KMS-11 (cell line): ENCODE results near the gene PCDHGA11.

Experiments
- H2AFZ ChIP-seq: fragments of 200-600 bp; sonication (generic); 2 replicates; pipeline ENCODE4 v1.6.1; 2016; ENCODE audit warnings: antibody characterized with exemption, mixed run types, low read depth
- H3K27ac ChIP-seq: fragments of 200-600 bp; sonication (generic); 2 replicates; pipeline ENCODE4 v1.6.1; 2016; ENCODE audit warnings: mild to moderate bottlenecking, mixed run types
- H3K27me3 ChIP-seq: fragments of 200-600 bp; sonication (generic); 2 replicates; pipeline ENCODE4 v1.6.1; 2017; ENCODE audit warnings: mild to moderate bottlenecking, low read depth, mixed run types, moderate library complexity; ENCODE audit not compliant: insufficient read depth
- H3K36me3 ChIP-seq: fragments of 200-600 bp; sonication (generic); 2 replicates; pipeline ENCODE4 v1.6.1; 2017; ENCODE audit warnings: mild to moderate bottlenecking, mixed run types; ENCODE audit not compliant: insufficient read depth
- H3K4me1 ChIP-seq: fragments of 200-600 bp; sonication (generic); 2 replicates; pipeline ENCODE4 v1.6.1; 2016; ENCODE audit warnings: mild to moderate bottlenecking, low read depth, mixed run types; ENCODE audit not compliant: poor library complexity, severe bottlenecking
- H3K4me2 ChIP-seq: fragments of 200-600 bp; sonication (generic); 2 replicates; pipeline ENCODE4 v1.7.0; 2016; ENCODE audit warnings: mild to moderate bottlenecking, mixed run types
- H3K4me3 ChIP-seq: fragments of 200-600 bp; sonication (generic); IDR thresholded peaks from 2 replicates; pipeline ENCODE4 v1.6.1; 2017; ENCODE audit warnings: low read depth, low read length, mixed read lengths; ENCODE audit not compliant: insufficient read depth
- H3K79me2 ChIP-seq: fragments of 200-600 bp; sonication (generic); 2 replicates; pipeline ENCODE4 v1.6.1; 2016; ENCODE audit warnings: low read depth, mixed run types; ENCODE audit not compliant: insufficient read depth
- H3K9ac ChIP-seq: fragments of 200-600 bp; sonication (generic); 2 replicates; pipeline ENCODE4 v1.6.1; 2016; ENCODE audit warnings: mild to moderate bottlenecking, mixed run types
- H4K20me1 ChIP-seq: fragments of 200-600 bp; sonication (generic); 2 replicates; pipeline ENCODE4 v1.6.1; 2016; ENCODE audit warnings: mild to moderate bottlenecking, mixed run types; ENCODE audit not compliant: insufficient read depth
- TF ChIP-seq, protein P1 (sequence below): fragments of 200-600 bp; sonication (generic); conservative IDR thresholded peaks from 2 replicates; pipeline ENCODE4 v1.6.1; 2017; ENCODE audit warnings: low read depth, mild to moderate bottlenecking, antibody characterized with exemption, low read length, moderate library complexity, mixed read lengths

Gene PCDHGA11

GRCh38 chr5:141437221-141437620, 16.4 kb downstream of the PCDHGA11 start:
- H3K27ac ChIP-seq: no peak overlapping the region
- no peak overlapping the region for H3K4me2 ChIP-seq
- H3K4me3 ChIP-seq: no peak overlapping the region
- no peaks in the 10 kb centered on the region for H3K4me1 ChIP-seq
- no peak overlapping the region for H3K9ac ChIP-seq
- H3K27me3 ChIP-seq: no peaks in the 10 kb centered on the region
- H4K20me1 ChIP-seq: no peaks in the 10 kb centered on the region
- TF ChIP-seq, protein P1, sequence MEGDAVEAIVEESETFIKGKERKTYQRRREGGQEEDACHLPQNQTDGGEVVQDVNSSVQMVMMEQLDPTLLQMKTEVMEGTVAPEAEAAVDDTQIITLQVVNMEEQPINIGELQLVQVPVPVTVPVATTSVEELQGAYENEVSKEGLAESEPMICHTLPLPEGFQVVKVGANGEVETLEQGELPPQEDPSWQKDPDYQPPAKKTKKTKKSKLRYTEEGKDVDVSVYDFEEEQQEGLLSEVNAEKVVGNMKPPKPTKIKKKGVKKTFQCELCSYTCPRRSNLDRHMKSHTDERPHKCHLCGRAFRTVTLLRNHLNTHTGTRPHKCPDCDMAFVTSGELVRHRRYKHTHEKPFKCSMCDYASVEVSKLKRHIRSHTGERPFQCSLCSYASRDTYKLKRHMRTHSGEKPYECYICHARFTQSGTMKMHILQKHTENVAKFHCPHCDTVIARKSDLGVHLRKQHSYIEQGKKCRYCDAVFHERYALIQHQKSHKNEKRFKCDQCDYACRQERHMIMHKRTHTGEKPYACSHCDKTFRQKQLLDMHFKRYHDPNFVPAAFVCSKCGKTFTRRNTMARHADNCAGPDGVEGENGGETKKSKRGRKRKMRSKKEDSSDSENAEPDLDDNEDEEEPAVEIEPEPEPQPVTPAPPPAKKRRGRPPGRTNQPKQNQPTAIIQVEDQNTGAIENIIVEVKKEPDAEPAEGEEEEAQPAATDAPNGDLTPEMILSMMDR: no peak
- no peaks in the 10 kb centered on the region for H3K79me2 ChIP-seq
- H3K36me3 ChIP-seq: no peaks in the 10 kb centered on the region
- no peak overlapping the region for H2AFZ ChIP-seq

- Histone ChIP-seq H4K20me1 (no peaks in the 10 kb centered on the region), H3K4me2 (no peak overlapping the region), H3K27ac (no peak overlapping the region), H3K4me1 (no peaks in the 10 kb centered on the region), H3K4me3 (no peak overlapping the region), H3K79me2 (no peaks in the 10 kb centered on the region), H3K36me3 (no peaks in the 10 kb centered on the region), H3K27me3 (no peaks in the 10 kb centered on the region), H2AFZ (no peak overlapping the region), H3K9ac (no peak overlapping the region)
- TF ChIP-seq, protein P1: no peak
Measured at GRCh38 chr5:141439411-141440141, 18.7 kb downstream of the PCDHGA11 start.

DNA sequence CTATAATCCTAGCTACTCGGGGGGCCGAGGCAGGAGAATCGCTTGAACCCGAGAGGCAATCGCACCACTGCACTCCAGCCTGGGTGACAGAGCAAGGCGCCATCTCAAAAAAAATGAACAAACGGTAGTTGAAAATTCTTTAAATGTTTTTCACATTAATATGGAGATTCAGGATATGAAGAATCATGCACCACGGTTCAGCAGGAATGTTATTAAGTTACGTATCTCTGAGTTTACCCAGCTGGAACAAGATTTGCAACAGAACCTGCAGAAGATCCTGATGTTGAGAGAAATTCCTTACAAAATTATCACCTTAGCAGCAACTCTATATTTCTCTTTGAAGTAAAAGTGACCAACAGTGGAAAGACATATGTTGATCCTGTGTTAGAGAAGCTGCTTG, 19.5 kb downstream of the PCDHGA11 start:
- H2AFZ ChIP-seq: no peak overlapping the region
- H3K4me3 ChIP-seq: no peak overlapping the region
- H3K9ac ChIP-seq: no peak overlapping the region
- no peak overlapping the region for H3K4me2 ChIP-seq
- no peak overlapping the region for H3K27ac ChIP-seq
- TF ChIP-seq, protein P1: no peak
- H3K79me2 ChIP-seq: no peaks in the 10 kb centered on the region
- H4K20me1 ChIP-seq: no peaks in the 10 kb centered on the region
- no peaks in the 10 kb centered on the region for H3K36me3 ChIP-seq
- H3K27me3 ChIP-seq: no peaks in the 10 kb centered on the region
- H3K4me1 ChIP-seq: no peaks in the 10 kb centered on the region

DNA sequence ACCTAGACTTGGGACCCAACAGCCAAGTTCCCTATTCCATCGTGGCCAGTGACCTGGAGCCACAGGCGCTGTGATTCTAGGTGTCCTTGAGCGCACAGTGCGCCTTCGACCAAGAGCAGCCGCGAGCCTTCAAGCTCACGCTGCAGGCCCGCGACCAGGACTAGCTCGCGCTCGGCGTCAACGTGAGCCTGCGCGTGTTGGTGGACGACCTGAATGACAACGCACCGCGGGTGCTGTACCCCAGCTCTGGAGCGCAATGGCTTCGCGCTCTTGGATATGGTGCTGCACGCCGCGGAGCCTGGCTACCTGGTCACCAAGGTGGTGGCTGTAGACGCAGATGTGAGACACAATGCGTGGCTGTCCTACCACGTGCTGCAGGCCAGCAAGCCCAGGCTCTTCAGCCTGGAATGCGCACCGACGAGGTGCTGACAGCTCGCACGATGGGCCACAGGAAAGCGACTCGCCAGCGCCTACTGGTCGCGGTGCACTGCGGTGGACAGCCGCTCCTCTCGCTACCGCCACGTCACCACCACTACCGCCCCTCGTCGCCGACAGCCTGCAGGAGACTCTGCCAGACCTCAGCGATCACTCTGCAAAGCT, 20.8 kb downstream of the PCDHGA11 start:
- H3K79me2 ChIP-seq: no peaks in the 10 kb centered on the region
- no peak overlapping the region for H3K4me3 ChIP-seq
- no peaks in the 10 kb centered on the region for H4K20me1 ChIP-seq
- no peaks in the 10 kb centered on the region for H3K4me1 ChIP-seq
- H3K4me2 ChIP-seq: no peak overlapping the region
- TF ChIP-seq, protein P1: no peak
- H2AFZ ChIP-seq: no peak overlapping the region
- H3K27me3 ChIP-seq: no peaks in the 10 kb centered on the region
- H3K9ac ChIP-seq: no peak overlapping the region
- no peak overlapping the region for H3K27ac ChIP-seq
- no peaks in the 10 kb centered on the region for H3K36me3 ChIP-seq
